OCI-LY7 (cell line): ENCODE data around the gene NCOR2. TPM values are rescaled to one million over a fixed set of nuclear protein-coding genes. Genes with fewer than 3 reads are reported as not detected.

Experiments
- BruUV-seq: library from RNA; stranded (reverse); fragments of 400-500 nt; replicated peaks from 2 replicates; lab custom pipeline; 2021; lab: Mats Ljungman, UMichigan
- CTCF ChIA-PET: fragments of 300-600 bp; sonication (Branson Sonifier 250); formaldehyde crosslinking; loops from one replicate; lab custom pipeline; 2022; ENCODE audit warnings: antibody characterized with exemption; ENCODE audit not compliant: unreplicated experiment; lab: Charles Lee
- POLR2A ChIA-PET: fragments of 300-600 bp; sonication (Branson Sonifier 250); formaldehyde crosslinking; loops from one replicate; lab custom pipeline; 2022; ENCODE audit warnings: antibody characterized with exemption; lab: Charles Lee
- DNase-seq: peaks from one replicate; pipeline ENCODE4 v3.0.0-alpha.2; 2015; ENCODE audit warnings: low spot score
- H2AFZ ChIP-seq: fragments of 200-600 bp; sonication (generic), shearing (Covaris generic); 2 replicates; pipeline ENCODE4 v1.6.1; 2014; ENCODE audit warnings: mild to moderate bottlenecking, antibody characterized with exemption, low read length, moderate library complexity
- H3K27ac ChIP-seq: fragments of 200-600 bp; sonication (generic); 2 replicates; pipeline ENCODE4 v1.5.1; 2014; ENCODE audit warnings: mixed run types, low read depth, mild to moderate bottlenecking, moderate library complexity, low read length, inconsistent platforms; ENCODE audit not compliant: poor library complexity, severe bottlenecking
- H3K36me3 ChIP-seq: fragments of 200-600 bp; sonication (generic); 2 replicates; pipeline ENCODE4 v1.6.1; 2014; ENCODE audit warnings: mild to moderate bottlenecking, antibody characterized with exemption, low read length, moderate library complexity, mixed read lengths; ENCODE audit not compliant: insufficient read depth
- H3K4me1 ChIP-seq: fragments of 200-600 bp; sonication (generic); 2 replicates; pipeline ENCODE4 v1.5.1; 2014; ENCODE audit warnings: mild to moderate bottlenecking, low read length; ENCODE audit not compliant: insufficient read depth, poor library complexity, severe bottlenecking
- H3K4me2 ChIP-seq: fragments of 200-600 bp; sonication (generic); 2 replicates; pipeline ENCODE4 v1.6.1; 2014; ENCODE audit warnings: mild to moderate bottlenecking, low read length
- H3K4me3 ChIP-seq: fragments of 200-600 bp; sonication (generic); 2 replicates; pipeline ENCODE4 v1.5.1; 2014; ENCODE audit warnings: mild to moderate bottlenecking, low read depth, low read length; ENCODE audit not compliant: poor library complexity, severe bottlenecking
- H3K79me2 ChIP-seq: fragments of 200-600 bp; sonication (generic); 2 replicates; pipeline ENCODE4 v1.6.1; 2016; ENCODE audit warnings: low read depth, mild to moderate bottlenecking, low read length, moderate library complexity, mixed read lengths; ENCODE audit not compliant: insufficient read depth
- H3K9me2 ChIP-seq: fragments of 200-600 bp; sonication (generic); 2 replicates; pipeline ENCODE4 v1.6.1; 2016; ENCODE audit warnings: mild to moderate bottlenecking, low read length, mixed read lengths; ENCODE audit not compliant: insufficient read depth
- H3K9me3 ChIP-seq: fragments of 200-600 bp; sonication (generic); 2 replicates; pipeline ENCODE4 v1.6.1; 2014; ENCODE audit warnings: mild to moderate bottlenecking, mixed run types, low read length, mixed read lengths
- H4K20me1 ChIP-seq: fragments of 200-600 bp; sonication (generic); 2 replicates; pipeline ENCODE4 v1.6.1; 2014; ENCODE audit warnings: mild to moderate bottlenecking, antibody characterized with exemption, low read length, moderate library complexity, mixed read lengths; ENCODE audit not compliant: insufficient read depth
- EZH2phosphoT487 ChIP-seq: fragments of 200-600 bp; sonication (generic); IDR thresholded peaks from 2 replicates; pipeline ENCODE4 v1.6.1; 2018; ENCODE audit warnings: low read depth, borderline replicate concordance, mild to moderate bottlenecking, mixed run types, antibody characterized with exemption, low read length, moderate library complexity, mixed read lengths
- intact Hi-C: fragments of 100-400 bp; cut with micrococcal nuclease; formaldehyde crosslinking; loops from one replicate; pipeline ENCODE4 v1.10.0; 2022; ENCODE audit not compliant: unreplicated experiment
- total RNA-seq, 2 experiments: library from RNA; depleted of rRNA in 1 of 2; stranded (reverse); fragments of >200 nt in 1 of 2; shearing (Covaris generic) in 1 of 2; gene quantifications; 2 replicates each; pipeline ENCODE4 v1.2.3, GENCODE V29; 2014 to 2022
- TF ChIP-seq, protein P1 (sequence below): fragments of 200-600 bp; sonication (generic); conservative IDR thresholded peaks from 2 replicates; pipeline ENCODE4 v1.5.1; 2014; ENCODE audit warnings: mild to moderate bottlenecking, antibody characterized with exemption, low read length, moderate library complexity, mixed read lengths

The NCOR2 gene
- total RNA-seq, 2 experiments from 2014 or later = 22.7 to 159 TPM

GRCh38 chr12:124601706-124602105 lies 34.3 kb upstream of the NCOR2 start:
- CTCF ChIA-PET = no interaction called here
- no TSS peak for BruUV-seq
- Histone ChIP-seq H3K36me3 (no peaks in the 10 kb centered on the region), H2AFZ (no peak overlapping the region), H3K27ac (no peak overlapping the region), H3K9me2 (no peaks in the 10 kb centered on the region), H3K4me2 (no peak overlapping the region), H3K4me3 (no peak overlapping the region), H4K20me1 (no peaks in the 10 kb centered on the region), H3K4me1 (no peaks in the 10 kb centered on the region), H3K79me2 (no peaks in the 10 kb centered on the region), H3K9me3 (no peaks in the 10 kb centered on the region)
- POLR2A ChIA-PET = interaction anchor here (0.6 to 0.7 kb wide), 2 partner anchors 139 to 224 kb away, joined by 3 to 6 read pairs; no protein-coding TSS in a partner anchor
- no peak for TF ChIP-seq EZH2phosphoT487
- TF ChIP-seq, protein P1, sequence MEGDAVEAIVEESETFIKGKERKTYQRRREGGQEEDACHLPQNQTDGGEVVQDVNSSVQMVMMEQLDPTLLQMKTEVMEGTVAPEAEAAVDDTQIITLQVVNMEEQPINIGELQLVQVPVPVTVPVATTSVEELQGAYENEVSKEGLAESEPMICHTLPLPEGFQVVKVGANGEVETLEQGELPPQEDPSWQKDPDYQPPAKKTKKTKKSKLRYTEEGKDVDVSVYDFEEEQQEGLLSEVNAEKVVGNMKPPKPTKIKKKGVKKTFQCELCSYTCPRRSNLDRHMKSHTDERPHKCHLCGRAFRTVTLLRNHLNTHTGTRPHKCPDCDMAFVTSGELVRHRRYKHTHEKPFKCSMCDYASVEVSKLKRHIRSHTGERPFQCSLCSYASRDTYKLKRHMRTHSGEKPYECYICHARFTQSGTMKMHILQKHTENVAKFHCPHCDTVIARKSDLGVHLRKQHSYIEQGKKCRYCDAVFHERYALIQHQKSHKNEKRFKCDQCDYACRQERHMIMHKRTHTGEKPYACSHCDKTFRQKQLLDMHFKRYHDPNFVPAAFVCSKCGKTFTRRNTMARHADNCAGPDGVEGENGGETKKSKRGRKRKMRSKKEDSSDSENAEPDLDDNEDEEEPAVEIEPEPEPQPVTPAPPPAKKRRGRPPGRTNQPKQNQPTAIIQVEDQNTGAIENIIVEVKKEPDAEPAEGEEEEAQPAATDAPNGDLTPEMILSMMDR = no peak
- no peak for DNase-seq
- intact Hi-C loops = loop anchor here (10.0 kb wide), 1 partner anchor 163 kb away; no protein-coding TSS in a partner anchor

DNA sequence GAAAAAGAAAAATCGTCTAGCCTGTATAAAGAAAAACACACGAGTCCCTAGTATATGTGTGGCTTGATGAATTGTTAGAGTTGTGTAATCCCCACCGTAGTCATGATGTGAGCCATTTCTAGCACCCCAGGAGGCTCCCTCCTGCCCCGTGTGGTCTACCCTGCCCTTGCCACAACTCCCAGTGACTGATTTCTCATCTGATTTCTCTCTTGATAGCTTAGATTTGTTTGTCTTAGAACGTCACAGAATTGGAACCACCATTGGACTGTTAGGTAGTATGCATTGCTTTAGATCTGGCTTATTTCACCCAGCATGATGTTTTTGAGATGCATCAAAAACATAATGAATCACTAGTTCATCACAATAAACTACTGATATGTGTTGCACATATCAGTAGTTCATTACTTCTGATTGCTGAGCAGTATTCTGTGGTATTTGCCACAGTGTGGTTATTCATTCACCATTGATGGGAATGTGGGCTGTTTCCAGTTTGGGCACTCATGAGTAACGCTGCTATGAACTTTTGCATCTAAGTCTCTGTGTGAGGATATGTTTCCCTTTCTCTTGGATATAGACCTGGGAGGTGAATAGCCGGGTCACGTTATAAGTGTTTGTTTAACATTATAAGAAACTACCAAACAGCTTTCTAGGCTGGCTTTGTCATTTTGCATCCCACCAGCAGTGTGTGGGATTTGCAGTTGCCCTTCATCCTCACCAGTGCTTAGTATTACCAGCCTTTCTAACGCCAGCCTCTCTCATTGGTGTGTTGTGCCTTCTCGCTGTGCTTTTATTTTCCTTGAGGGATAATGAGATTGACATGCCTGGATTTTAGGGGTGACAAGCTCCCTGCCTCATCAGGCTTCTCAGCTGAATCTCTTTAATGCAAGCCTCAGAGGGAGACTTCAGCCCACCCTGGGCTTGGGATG lies 31.9 kb upstream of the NCOR2 start:
- BruUV-seq = no TSS peak
- ChIA-PET CTCF (no interaction called here), POLR2A (no interaction called here)
- TF ChIP-seq EZH2phosphoT487 = no peak
- TF ChIP-seq, protein P1 = no peak
- Histone ChIP-seq H2AFZ (no peak overlapping the region), H3K4me3 (no peak overlapping the region), H3K27ac (no peak overlapping the region), H3K4me1 (no peaks in the 10 kb centered on the region), H3K4me2 (no peak overlapping the region), H3K9me2 (no peaks in the 10 kb centered on the region), H3K9me3 (no peaks in the 10 kb centered on the region), H3K36me3 (no peaks in the 10 kb centered on the region), H4K20me1 (no peaks in the 10 kb centered on the region), H3K79me2 (no peaks in the 10 kb centered on the region)
- no peak for DNase-seq
- intact Hi-C loops = no loop called here

- no peak overlapping the region for H3K4me3 ChIP-seq
- no peaks in the 10 kb centered on the region for H3K9me2 ChIP-seq
- H3K4me1 ChIP-seq = no peaks in the 10 kb centered on the region
- no peaks in the 10 kb centered on the region for H3K36me3 ChIP-seq
- TF ChIP-seq, protein P1 = no peak
- no peak for TF ChIP-seq EZH2phosphoT487
- ChIA-PET CTCF (no interaction called here), POLR2A (interaction anchor here (0.6 kb wide), 1 partner anchor 577 kb away, joined by 3 read pairs; no protein-coding TSS in a partner anchor)
- intact Hi-C loops = no loop called here
- H3K27ac ChIP-seq = no peak overlapping the region
- H3K4me2 ChIP-seq = no peak overlapping the region
- BruUV-seq = no TSS peak
- no peak for DNase-seq
- H3K9me3 ChIP-seq = no peaks in the 10 kb centered on the region
- H2AFZ ChIP-seq = no peak overlapping the region
- H3K79me2 ChIP-seq = no peaks in the 10 kb centered on the region
- no peaks in the 10 kb centered on the region for H4K20me1 ChIP-seq
Measured at GRCh38 chr12:124597041-124597440, 29.6 kb upstream of the NCOR2 start.
